Measurements from ENCODE around the gene SASH3.

GRCh38 chrX:129798888-129799287 lies 19.1 kb downstream of the SASH3 start:
- no peak for TF ChIP-seq CTCF (IDR thresholded peaks at IDR 0.05; ENCODE audit: insufficient read depth, low read length, poor library complexity, severe bottlenecking)
- TF ChIP-seq EZH2phosphoT487 (conservative IDR thresholded peaks at IDR 0.05; ENCODE audit: low read length): no peak
